CD4-positive, alpha-beta memory T cell (primary cell): ENCODE measurements around the gene AXL. TPM values are rescaled to one million over a fixed set of nuclear protein-coding genes. Genes with fewer than 3 reads are reported as not detected.
A peak's percentile ranks its signal among the peaks of the same experiment; 100 is the strongest.

ENCODE experiments used
- CTCF ChIA-PET: fragments of 350-600 bp; sonication (Branson Sonifier 250); formaldehyde crosslinking; loops from one replicate; lab custom pipeline; 2021; ENCODE audit warnings: inconsistent platforms; ENCODE audit not compliant: partially characterized antibody; lab: Charles Lee
- POLR2A ChIA-PET: fragments of 350-600 bp; sonication (Branson Sonifier 250); formaldehyde crosslinking; loops from one replicate; lab custom pipeline; 2021; ENCODE audit not compliant: partially characterized antibody; lab: Charles Lee
- DNase-seq, 5 donors: peaks; one replicate each; pipeline versions ENCODE4 v3.0.0 to v3.0.0-alpha.2; 2020 to 2022; ENCODE audit warnings: mixed read lengths in 1 of 5
- H3K27ac ChIP-seq: one replicate; pipeline ENCODE4 v1.7.0; 2013; ENCODE audit warnings: low read depth, low read length
- H3K27me3 ChIP-seq: 2 replicates; pipeline ENCODE4 v1.7.0; 2013; ENCODE audit warnings: mild to moderate bottlenecking, low read length, moderate library complexity; ENCODE audit not compliant: insufficient read depth
- H3K36me3 ChIP-seq: 2 replicates; pipeline ENCODE4 v1.7.0; 2013; ENCODE audit warnings: mild to moderate bottlenecking, low read length, moderate library complexity; ENCODE audit not compliant: insufficient read depth
- H3K4me1 ChIP-seq: 2 replicates; pipeline ENCODE4 v1.7.0; 2013; ENCODE audit warnings: mild to moderate bottlenecking, low read length, moderate library complexity; ENCODE audit not compliant: insufficient read depth
- H3K4me3 ChIP-seq, 2 donors: one replicate each; pipeline ENCODE4 v1.7.0; 2013; ENCODE audit warnings: low read length in 2 of 2, mild to moderate bottlenecking in 1 of 2
- H3K9me3 ChIP-seq, 2 donors: one replicate each; pipeline ENCODE4 v1.7.0; 2013; ENCODE audit warnings: low read length in 2 of 2, control low read depth in 1 of 2; ENCODE audit not compliant: control insufficient read depth in 1 of 2
- H3K27ac Mint-ChIP-seq, 7 donors: one replicate each; pipeline ENCODE4 v1.8.0; 2020 to 2021; ENCODE audit warnings: mixed read lengths in 7 of 7, mild to moderate bottlenecking in 6 of 7, inconsistent platforms in 3 of 7, moderate library complexity in 3 of 7
- H3K27me3 Mint-ChIP-seq, 2 donors: one replicate each; pipeline ENCODE4 v1.8.0; 2020 to 2021; ENCODE audit warnings: mixed read lengths in 2 of 2
- H3K36me3 Mint-ChIP-seq, 2 donors: one replicate each; pipeline ENCODE4 v1.8.0; 2020 to 2021; ENCODE audit warnings: mixed read lengths in 2 of 2, inconsistent platforms in 1 of 2, mild to moderate bottlenecking in 1 of 2
- H3K4me1 Mint-ChIP-seq, 4 donors: one replicate each; pipeline ENCODE4 v1.8.0; 2020 to 2021; ENCODE audit warnings: mixed read lengths in 4 of 4, mild to moderate bottlenecking in 1 of 4
- H3K4me3 Mint-ChIP-seq, 8 donors: one replicate each; pipeline ENCODE4 v1.8.0; 2020 to 2021; ENCODE audit warnings: mixed read lengths in 8 of 8, mild to moderate bottlenecking in 7 of 8, moderate library complexity in 6 of 8, inconsistent platforms in 3 of 8
- H3K9me3 Mint-ChIP-seq, 8 donors: one replicate each; pipeline ENCODE4 v1.8.0; 2020 to 2021; ENCODE audit warnings: mixed read lengths in 8 of 8, mild to moderate bottlenecking in 5 of 8, inconsistent platforms in 3 of 8, moderate library complexity in 1 of 8
- intact Hi-C: fragments of 100-400 bp; cut with micrococcal nuclease; formaldehyde crosslinking; loops from one replicate; pipeline ENCODE4 v1.15.1; 2023
- polyA plus RNA-seq, 2 donors: library from polyadenylated mRNA; unstranded; fragments of 300-500 nt; fragmentation: Illumina TruSeq; gene quantifications; one replicate each; pipeline ENCODE4 v1.2.3, GENCODE V29; 2021
- total RNA-seq, 2 experiments: library from RNA; stranded (reverse); gene quantifications; one replicate each; pipeline ENCODE4 v1.2.3, GENCODE V29; 2021

The AXL gene
- total and polyA plus RNA-seq, 4 experiments from 2014 or later, result 0.10 to 0.32 (median 0.29) TPM; not detected in 1

- H3K9me3 Mint-ChIP-seq, result peaks cover 0 to 14% (median 0%) of the 10 kb centered on the region in 8 donors
- H3K4me3 Mint-ChIP-seq, result peak overlapping the region; percentile 96 to 100 (median 97)
- H3K27me3 Mint-ChIP-seq, result no peaks in the 10 kb centered on the region
- H3K36me3 Mint-ChIP-seq, result peaks cover 25 to 71% of the 10 kb centered on the region in 2 donors
- peak in 1 of 5 donors; percentile 46 for DNase-seq
- H3K27ac ChIP-seq, result peak overlapping the region; percentile 92
- CTCF ChIA-PET, result interaction anchor here (0.6 to 12.4 kb wide), 26 partner anchors 9 to 648 kb away, joined by 3 to 165 read pairs (median 5); partner anchors contain the start of genes B9D2, HNRNPUL1 and TGFB1
- H3K4me1 Mint-ChIP-seq, result peaks cover 50 to 92% (median 75%) of the 10 kb centered on the region in 4 donors
- H3K27ac Mint-ChIP-seq, result peak overlapping the region; percentile 97 to 100 (median 99)
- intact Hi-C loops, result loop anchor here (1.0 to 5.0 kb wide), 6 partner anchors 19 to 647 kb away; partner anchors contain the start of genes BCKDHA and EXOSC5
- no peaks in the 10 kb centered on the region for H3K9me3 ChIP-seq
- H3K4me1 ChIP-seq, result peaks cover 84% of the 10 kb centered on the region
- peak overlapping the region; percentile 82 to 98 for H3K4me3 ChIP-seq
- no peaks in the 10 kb centered on the region for H3K27me3 ChIP-seq
- H3K36me3 ChIP-seq, result peaks cover 34% of the 10 kb centered on the region
- POLR2A ChIA-PET, result interaction anchor here (0.8 to 26.9 kb wide), 19 partner anchors 10 to 575 kb away, joined by 3 to 711 read pairs (median 8); partner anchors contain the start of genes ACTMAP, B3GNT8, B9D2 and HNRNPUL1
These were observed 90.4 kb downstream of the AXL start for GRCh38 chr19:41309180-41310032.

DNA sequence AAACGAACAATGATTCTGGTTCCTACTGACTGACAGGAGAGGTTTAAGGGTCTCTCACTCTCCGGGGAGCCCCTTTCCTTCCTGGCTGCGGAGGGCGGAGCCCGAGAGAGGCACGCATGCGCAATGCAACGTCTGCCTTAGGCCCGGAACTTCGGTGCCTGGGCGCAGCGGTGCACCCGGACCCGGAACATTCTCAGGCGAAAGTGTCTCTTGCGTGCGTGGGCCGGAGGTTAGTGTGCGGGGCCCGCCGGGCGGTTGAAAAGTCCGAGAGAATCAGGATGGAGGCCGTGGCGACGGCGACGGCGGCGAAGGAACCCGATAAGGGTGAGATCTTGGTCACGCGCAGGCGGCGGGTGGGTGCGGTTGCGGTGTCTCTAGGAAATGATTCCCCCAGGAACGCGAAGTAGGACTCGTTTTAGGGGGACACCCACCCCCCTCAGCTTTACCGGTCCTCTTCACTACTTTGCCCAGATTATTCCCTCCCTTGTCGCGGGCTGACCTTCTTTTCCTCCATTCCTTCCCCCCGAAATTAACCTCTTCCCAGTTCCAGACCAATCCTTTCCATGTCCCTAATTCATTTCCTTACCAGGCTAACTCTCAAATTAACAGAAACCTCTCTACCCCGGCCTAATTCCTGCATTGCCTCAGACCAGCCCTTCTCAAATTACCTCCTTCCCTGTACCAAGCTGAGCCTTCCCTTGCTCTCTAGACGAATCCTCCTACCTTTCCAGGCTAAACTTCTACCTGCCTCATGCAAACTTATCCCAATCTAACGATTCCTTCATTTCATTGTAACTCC lies 91.2 kb downstream of the AXL start, which contains the start of gene CCDC97:
Gene CCDC97, plus strand, starts transcription at position 140 of the 799 bp plus-strand sequence. Its CDS starts 139 bp downstream, at position 279.
- H3K36me3 Mint-ChIP-seq, result peaks cover 17 to 65% of the 10 kb centered on the region in 2 donors
- peaks cover 76% of the 10 kb centered on the region for H3K4me1 ChIP-seq
- POLR2A ChIA-PET, result interaction anchor here (0.8 to 26.9 kb wide), 13 partner anchors 9 to 574 kb away, joined by 3 to 711 read pairs (median 13); partner anchors contain the start of genes B3GNT8, B9D2, DMAC2 and HNRNPUL1

GRCh38 chr19:41311072-41311471 lies 92.0 kb downstream of the AXL start:
- POLR2A ChIA-PET, result interaction anchor here (0.8 to 26.9 kb wide), 9 partner anchors 8 to 221 kb away, joined by 3 to 711 read pairs (median 26); partner anchors contain the start of genes B9D2, HNRNPUL1 and TGFB1

More for the DNA sequence above, 91.2 kb downstream of the AXL start, which contains the start of gene CCDC97:
- H3K27me3 ChIP-seq, result no peaks in the 10 kb centered on the region
- no peaks in the 10 kb centered on the region for H3K27me3 Mint-ChIP-seq
- H3K4me3 Mint-ChIP-seq, result peak within 1 kb of the TSS; percentile 96 to 100 (median 97)
- H3K27ac Mint-ChIP-seq, result peak within 1 kb of the TSS; percentile 97 to 100 (median 99)
- intact Hi-C loops, result loop anchor here (1.0 to 2.0 kb wide), 3 partner anchors 19 to 87 kb away; partner anchors contain the start of genes BCKDHA and EXOSC5
- H3K9me3 Mint-ChIP-seq, result peaks cover 0 to 14% (median 0%) of the 10 kb centered on the region in 8 donors
- H3K36me3 ChIP-seq, result peaks cover 25% of the 10 kb centered on the region
- peaks cover 43 to 86% (median 68%) of the 10 kb centered on the region in 4 donors for H3K4me1 Mint-ChIP-seq
- CTCF ChIA-PET, result interaction anchor here (0.6 to 4.4 kb wide), 5 partner anchors 42 to 491 kb away, joined by 3 to 101 read pairs (median 5); no protein-coding TSS in a partner anchor
- no peaks in the 10 kb centered on the region for H3K9me3 ChIP-seq
- peak; percentile 86 to 92 (median 89) for DNase-seq
- peak within 1 kb of the TSS; percentile 82 to 98 for H3K4me3 ChIP-seq
- peak within 1 kb of the TSS; percentile 92 for H3K27ac ChIP-seq

More at GRCh38 chr19:41311072-41311471, 92.0 kb downstream of the AXL start:
- peak in 1 of 5 donors; percentile 22 for DNase-seq
- Histone ChIP-seq H3K27me3 (no peaks in the 10 kb centered on the region), H3K4me1 (peaks cover 68% of the 10 kb centered on the region), H3K27ac (peak overlapping the region; percentile 92), H3K4me3 (peak overlapping the region; percentile 82 to 98), H3K9me3 (no peaks in the 10 kb centered on the region), H3K36me3 (peaks cover 22% of the 10 kb centered on the region)
- CTCF ChIA-PET, result interaction anchor here (1.2 to 4.4 kb wide), 3 partner anchors 41 to 129 kb away, joined by 3 to 101 read pairs (median 6); partner anchors contain the start of gene DMAC2
- peak overlapping the region; percentile 16 to 100 (median 97) for H3K4me3 Mint-ChIP-seq
- peaks cover 0 to 14% (median 0%) of the 10 kb centered on the region in 8 donors for H3K9me3 Mint-ChIP-seq
- H3K27ac Mint-ChIP-seq, result peak overlapping the region in 5 of 7 donors; percentile 25 to 100 (median 99)
- intact Hi-C loops, result loop anchor here (2.0 kb wide), 1 partner anchor 18 kb away; no protein-coding TSS in a partner anchor
- H3K4me1 Mint-ChIP-seq, result peaks cover 42 to 78% (median 64%) of the 10 kb centered on the region in 4 donors
- no peaks in the 10 kb centered on the region for H3K27me3 Mint-ChIP-seq
- H3K36me3 Mint-ChIP-seq, result peaks cover 16 to 61% of the 10 kb centered on the region in 2 donors

Other genes starting within 250 kb of the AXL start
- not detected for gene CYP2B6, start 227.9 kb upstream of the AXL start, total RNA-seq
- gene CYP2B6, start 227.9 kb upstream of the AXL start, polyA plus RNA-seq, result not detected
- not detected for gene CYP2A13, start 130.8 kb upstream of the AXL start, total RNA-seq
- not detected for gene CYP2A13, start 130.8 kb upstream of the AXL start, polyA plus RNA-seq
- not detected for gene CYP2F1, start 104.8 kb upstream of the AXL start, total RNA-seq
- gene CYP2F1, start 104.8 kb upstream of the AXL start, polyA plus RNA-seq, result not detected
- under 1 TPM; 0.15 to 0.28 TPM for gene CYP2S1, start 26.0 kb upstream of the AXL start, total RNA-seq
- not detected for gene CYP2S1, start 26.0 kb upstream of the AXL start, polyA plus RNA-seq
- gene HNRNPUL1, start 45.1 kb downstream of the AXL start, total RNA-seq, result 100 to 1,000 TPM; 300 TPM
- 100 to 1,000 TPM in 1 of 2 donors, 10 to 100 TPM in 1; 37.8 to 110 TPM for gene HNRNPUL1, start 45.1 kb downstream of the AXL start, polyA plus RNA-seq
- 10 to 100 TPM; 56.4 to 61.4 TPM for gene CCDC97, start 90.9 kb downstream of the AXL start, total RNA-seq
- gene CCDC97, start 90.9 kb downstream of the AXL start, polyA plus RNA-seq, result 10 to 100 TPM; 23.2 to 32.3 TPM
- 100 to 1,000 TPM; 136 to 143 TPM for gene TGFB1, start 134.7 kb downstream of the AXL start, total RNA-seq
- gene TGFB1, start 134.7 kb downstream of the AXL start, polyA plus RNA-seq, result 10 to 100 TPM; 28.1 to 83.7 TPM
- gene B9D2, start 144.9 kb downstream of the AXL start, total RNA-seq, result 10 to 100 TPM; 11.6 to 15.2 TPM
- 10 to 100 TPM; 12.9 to 22.4 TPM for gene B9D2, start 144.9 kb downstream of the AXL start, polyA plus RNA-seq
- 10 to 100 TPM; 14.3 to 16.1 TPM for gene TMEM91, start 157.3 kb downstream of the AXL start, total RNA-seq
- 1 to 10 TPM; 4.8 to 4.9 TPM for gene TMEM91, start 157.3 kb downstream of the AXL start, polyA plus RNA-seq
- gene EXOSC5, start 178.1 kb downstream of the AXL start, total RNA-seq, result 10 to 100 TPM; 18.2 to 23.0 TPM
- gene EXOSC5, start 178.1 kb downstream of the AXL start, polyA plus RNA-seq, result 10 to 100 TPM; 46.4 to 58.6 TPM
- gene BCKDHA, start 178.6 kb downstream of the AXL start, total RNA-seq, result 10 to 100 TPM; 23.6 to 27.1 TPM
- 10 to 100 TPM; 59.7 to 65.1 TPM for gene BCKDHA, start 178.6 kb downstream of the AXL start, polyA plus RNA-seq
- 1 to 10 TPM; 2.9 to 3.2 TPM for gene B3GNT8, start 208.2 kb downstream of the AXL start, total RNA-seq
- 1 to 10 TPM in 1 of 2 donors, under 1 TPM in 1; 0.64 to 7.1 TPM for gene B3GNT8, start 208.2 kb downstream of the AXL start, polyA plus RNA-seq
- gene DMAC2, start 220.7 kb downstream of the AXL start, total RNA-seq, result 10 to 100 TPM; 27.7 to 28.9 TPM
- gene DMAC2, start 220.7 kb downstream of the AXL start, polyA plus RNA-seq, result 10 to 100 TPM; 43.1 to 58.2 TPM
- not detected for gene ERICH4, start 223.9 kb downstream of the AXL start, total RNA-seq
- gene ERICH4, start 223.9 kb downstream of the AXL start, polyA plus RNA-seq, result not detected